NCI-H2029 treated with DMSO at 0.1 percent for 48 hours (cell line): ENCODE measurements around the gene UMPS.
"Not testable (repeated sequence)": the region's sequence is repeated elsewhere in the genome, so short reads cannot be mapped to it uniquely, and the experiment has no call there.

ENCODE experiments used
- DNase-seq: peaks from one replicate; lab custom pipeline; 2025; lab: John Stamatoyannopoulos, UW

UMPS gene

GRCh38 chr3:124730129-124730940 is at the start of gene UMPS:
UMPS (plus strand) TSS chr3:124730452; CDS start chr3:124730472, 20 bp downstream.
- DNase-seq: peak; percentile 56

GRCh38 chr3:124680521-124680920 is 49.7 kb upstream of the UMPS start:
- no peak for DNase-seq

DNA sequence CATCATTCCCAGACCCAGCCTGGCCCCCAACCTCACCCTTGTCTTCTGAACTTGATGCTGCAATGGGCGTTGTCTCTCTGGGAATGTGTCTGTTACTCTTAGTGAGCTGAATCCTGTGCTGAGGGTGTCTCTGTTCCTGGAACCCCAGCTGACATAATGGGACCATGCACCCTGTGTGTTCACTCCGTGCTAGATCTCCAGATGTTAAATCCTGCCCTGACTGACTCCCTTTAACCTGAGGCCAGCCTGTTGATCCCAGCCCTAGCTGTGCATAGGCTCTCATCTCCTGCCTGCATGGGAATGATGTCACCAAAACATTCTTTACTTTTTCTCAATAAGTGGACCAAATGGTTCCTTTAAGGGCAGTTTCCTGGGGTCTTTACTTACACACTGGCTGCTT is 48.0 kb upstream of the UMPS start:
- DNase-seq: no peak

- no peak for DNase-seq
These were observed 45.8 kb upstream of the UMPS start for GRCh38 chr3:124684459-124684858.

DNA sequence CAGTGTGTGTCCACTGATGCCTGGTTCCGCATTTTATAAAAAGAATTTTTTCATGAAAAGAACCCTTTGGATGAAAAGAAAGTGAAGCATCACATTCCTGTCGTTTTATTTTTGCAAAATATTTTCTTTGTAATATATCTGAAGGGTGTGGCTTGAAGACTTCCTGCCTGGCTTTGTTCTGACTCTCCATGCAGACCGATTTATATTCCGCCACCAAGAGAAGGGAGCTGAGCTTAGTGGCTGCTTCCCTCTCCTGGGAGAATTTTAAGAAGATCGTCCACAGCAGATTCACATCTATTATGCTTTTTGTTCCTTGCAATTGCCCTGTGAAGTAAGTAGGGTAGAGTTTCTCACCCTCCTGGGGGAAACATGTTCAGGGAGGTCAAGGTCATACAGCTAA is 45.2 kb upstream of the UMPS start:
- no peak for DNase-seq

DNA sequence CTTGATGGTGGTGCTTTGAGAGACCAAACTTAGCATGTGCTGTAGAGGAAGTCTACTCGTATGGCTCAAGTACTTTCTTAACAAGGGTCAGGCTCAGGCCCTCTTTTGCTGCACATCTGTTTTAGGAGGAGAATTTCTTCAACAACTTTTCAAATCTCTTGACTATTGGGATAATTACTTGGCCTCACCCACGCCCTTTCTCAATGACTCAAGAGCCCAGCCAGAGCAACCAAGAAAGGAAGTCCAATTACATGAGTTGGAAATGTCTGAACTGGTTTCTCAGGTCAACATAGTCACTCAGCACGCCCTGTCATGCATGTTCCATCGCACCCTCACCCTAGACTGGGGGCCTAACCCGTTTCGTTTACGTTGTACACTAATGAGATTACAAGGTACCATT is 44.8 kb upstream of the UMPS start:
- no peak for DNase-seq

DNA sequence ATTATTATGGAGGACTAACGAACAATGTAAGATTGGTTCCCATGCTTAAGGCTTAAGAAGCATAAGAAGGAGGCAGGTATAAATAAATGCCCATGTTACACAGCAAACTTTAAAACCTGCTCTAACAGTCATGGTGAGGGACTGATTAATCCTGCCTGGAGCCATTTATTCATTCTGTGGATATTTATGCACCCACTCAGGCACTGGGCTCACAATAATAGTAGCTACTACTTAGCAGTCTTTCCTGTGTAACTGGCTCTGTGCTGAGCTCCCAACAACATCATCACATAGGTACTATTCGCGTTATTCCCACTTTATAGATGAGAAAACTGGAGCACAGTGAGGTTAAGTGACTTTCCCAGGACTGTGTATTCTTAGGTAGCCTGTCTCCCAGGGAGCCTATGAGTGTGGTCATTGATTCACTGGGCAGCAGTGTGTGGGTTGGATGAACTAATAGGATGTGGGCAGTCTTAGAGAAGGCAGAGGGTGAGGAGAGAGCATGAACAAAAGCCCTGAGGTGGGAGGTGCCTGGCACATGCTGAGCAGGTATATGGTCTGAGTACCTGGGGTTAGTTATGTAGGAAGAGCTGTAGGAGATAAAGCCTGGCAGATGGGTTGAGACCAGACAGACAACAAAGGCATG is 44.1 kb upstream of the UMPS start:
- DNase-seq: no peak

DNA sequence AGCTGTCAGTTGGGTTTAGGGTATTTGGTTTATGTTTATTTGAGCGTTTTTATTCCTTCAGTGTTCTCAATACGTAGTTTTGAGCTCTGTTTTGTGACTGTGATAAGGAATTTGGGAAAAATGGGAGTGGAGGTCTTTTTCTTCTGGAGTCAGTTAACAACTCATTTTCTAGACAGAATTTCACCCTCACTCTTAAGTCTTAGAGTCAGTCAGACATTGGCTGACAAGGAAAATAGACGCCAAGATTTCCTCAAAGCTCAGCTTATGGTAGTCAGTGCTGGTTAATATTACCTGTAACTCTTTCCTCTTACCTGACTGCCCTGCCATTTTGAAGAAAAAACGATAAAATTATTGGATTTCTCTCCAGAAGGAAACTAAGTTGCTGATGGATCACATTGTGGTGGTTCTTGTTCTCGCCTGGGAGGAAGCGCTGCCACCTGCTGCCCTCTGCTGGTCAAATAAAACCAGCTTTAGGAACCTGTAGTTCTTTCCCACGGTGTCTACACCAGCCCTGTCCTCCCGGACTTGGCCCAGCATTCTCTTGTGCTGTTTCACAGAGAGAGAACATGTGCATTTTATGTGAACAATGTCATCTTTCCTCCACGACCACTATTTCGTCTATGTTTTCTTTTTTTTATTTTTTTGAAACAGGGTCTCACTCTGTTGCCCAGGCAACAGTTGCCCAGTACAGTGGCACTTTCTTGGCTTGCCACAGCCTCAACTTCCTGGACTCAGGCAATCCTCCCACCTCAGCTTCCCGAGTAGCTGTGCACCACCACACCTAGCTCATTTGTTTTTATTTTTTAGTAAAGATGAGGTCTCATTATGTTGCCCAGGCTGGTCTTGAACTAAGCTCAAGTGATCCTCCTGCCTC is 41.4 kb upstream of the UMPS start:
- DNase-seq: peak; percentile 53

DNA sequence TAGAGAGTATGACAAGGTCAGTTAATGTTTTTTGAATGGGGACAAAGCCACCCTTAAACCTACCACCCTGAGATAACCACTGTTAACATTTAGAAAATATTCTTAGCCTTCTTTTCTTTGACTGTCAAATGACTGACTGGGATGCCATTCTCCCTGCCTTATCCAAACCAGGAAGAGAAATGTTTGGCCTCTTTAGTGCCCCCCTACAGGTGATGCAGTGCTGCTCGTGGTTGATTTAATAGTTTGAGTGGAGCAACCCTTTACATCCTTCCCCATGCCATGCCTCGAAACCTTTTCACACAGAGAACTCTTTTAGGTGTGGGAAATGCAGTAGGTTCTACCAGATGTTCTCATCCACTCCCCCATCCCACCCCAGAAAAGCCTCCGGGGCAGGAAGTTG is 38.7 kb upstream of the UMPS start:
- no peak for DNase-seq

- no peak for DNase-seq
These were observed 35.8 kb upstream of the UMPS start for GRCh38 chr3:124694486-124694885.

DNA sequence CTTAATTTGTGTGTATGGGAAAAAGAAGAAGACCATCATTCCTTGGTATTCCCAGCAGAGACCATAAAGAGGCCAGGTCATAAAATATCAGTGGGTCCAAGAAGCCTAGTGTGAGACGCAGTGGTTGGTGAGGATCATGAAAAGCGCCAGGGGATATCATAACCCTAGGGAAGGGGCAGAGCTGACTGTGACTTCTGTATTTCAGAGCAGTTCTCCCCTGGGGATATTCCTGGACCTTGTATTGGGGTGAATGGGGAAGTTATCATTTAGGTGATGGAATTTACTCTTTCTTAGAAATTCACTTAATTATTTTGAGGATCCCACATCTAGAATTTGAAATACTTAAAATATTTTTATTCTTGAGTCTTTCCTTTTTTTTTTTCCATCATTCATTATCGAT is 34.9 kb upstream of the UMPS start:
- no peak for DNase-seq

- DNase-seq: no peak
These were observed 34.2 kb upstream of the UMPS start for GRCh38 chr3:124696006-124696405.

DNA sequence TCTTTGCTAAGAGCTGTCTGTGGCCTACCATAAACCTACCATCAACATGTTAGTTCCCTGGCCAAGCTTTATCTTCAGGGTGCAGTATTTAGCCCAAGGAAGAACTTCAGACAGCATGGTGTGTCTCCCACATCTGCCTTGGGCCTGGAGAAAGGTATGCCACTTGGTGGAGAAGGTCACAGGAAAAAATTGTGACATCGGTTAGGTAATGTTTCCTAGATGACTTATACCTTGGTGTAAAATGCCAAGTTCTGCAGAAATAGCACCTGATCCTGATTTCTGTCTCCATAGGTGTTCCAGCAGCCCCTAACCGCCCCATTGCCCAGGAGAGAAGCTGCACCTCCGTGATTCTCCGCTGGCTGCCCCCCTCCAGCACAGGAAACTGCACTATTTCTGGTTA is 33.0 kb upstream of the UMPS start:
- no peak for DNase-seq

- DNase-seq: no peak
These were observed 32.1 kb upstream of the UMPS start for GRCh38 chr3:124698030-124698770.

DNA sequence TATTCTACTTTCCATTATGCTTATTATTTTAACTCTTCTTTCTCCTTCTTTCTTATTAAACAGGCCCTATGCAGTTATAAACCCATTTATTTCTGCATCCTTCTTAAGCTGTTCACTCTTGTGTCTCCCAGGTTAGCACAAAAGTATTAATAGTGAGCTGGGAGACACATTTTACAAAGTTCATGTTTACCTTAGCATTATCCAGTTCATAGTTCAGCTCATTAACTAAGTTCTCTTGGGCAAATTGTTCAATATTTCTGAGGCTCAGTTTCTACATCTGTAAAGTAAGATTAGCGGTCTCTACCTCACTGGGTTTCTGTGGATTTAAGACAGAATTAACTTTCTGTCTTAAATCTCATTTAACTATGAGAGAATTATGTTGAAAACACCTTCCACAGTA is 31.2 kb upstream of the UMPS start:
- no peak for DNase-seq

DNA sequence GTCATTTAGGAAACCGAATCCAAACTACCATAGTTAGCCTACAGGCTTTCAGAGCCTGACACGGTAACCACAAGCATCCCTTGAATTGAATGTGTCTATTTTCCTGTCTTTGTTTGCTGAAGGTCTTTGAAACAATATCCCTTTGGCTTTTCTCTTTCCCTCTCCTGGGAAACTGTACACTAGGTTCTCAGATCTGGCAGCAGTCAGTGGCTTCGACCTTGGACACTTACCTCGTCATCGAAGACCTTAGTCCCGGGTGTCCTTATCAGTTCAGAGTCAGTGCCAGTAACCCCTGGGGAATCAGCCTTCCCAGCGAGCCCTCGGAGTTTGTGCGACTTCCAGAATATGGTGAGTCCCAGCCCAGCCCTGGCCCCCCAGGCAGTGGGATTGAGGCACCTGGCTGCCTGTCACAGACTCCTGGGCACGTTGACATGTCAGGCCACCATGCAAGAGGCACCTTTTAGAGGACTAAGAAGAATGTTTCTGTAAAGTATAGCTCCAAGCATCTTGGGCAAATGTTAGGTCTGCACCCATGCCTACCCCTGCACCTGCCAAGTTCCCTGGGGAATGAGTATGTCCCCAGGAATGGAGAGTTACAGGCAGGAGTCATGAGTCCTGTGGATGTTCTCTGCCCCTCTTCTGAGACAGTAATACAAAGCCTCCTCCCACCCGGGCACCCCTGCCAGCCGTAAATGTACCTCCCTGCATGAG is 30.4 kb upstream of the UMPS start:
- DNase-seq: no peak

DNA sequence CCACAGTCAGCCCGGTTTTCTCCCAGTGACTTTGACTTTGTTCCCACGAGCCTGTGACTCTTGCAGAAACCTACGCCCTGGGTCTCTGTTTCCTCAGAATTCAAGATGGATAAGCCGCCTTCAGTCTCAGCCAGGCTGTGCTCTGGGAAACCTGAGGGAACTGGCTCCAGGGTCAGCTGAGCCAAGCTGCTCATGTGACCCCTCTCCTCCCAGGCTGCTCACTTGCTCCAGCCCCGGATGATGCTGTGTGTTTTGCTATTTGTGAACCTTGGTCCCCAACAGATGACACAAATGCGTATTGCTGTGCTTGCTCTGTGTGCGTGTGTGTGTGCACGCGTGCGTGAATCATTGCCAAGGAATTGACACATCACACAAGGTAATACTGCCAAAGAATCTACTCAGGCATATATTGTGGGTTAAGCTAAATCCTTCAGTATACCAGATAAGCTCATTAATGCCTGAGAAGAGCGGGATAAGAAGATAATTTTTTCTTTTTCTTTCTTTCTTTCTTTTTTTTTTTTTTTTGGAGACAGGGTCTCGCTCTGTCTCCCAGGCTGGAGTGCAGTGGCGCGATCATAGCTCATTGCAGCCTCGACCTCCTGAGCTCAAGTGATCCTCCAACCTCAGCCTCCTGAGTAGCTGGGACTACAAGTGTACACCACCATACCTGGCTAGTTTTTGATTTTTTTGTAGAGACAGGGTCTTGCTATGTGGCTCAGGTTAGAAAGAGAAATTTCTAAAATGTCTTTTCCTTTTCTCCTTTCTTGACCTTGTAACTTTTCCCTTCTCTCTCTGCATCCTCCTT is 29.2 kb upstream of the UMPS start:
- no peak for DNase-seq

DNA sequence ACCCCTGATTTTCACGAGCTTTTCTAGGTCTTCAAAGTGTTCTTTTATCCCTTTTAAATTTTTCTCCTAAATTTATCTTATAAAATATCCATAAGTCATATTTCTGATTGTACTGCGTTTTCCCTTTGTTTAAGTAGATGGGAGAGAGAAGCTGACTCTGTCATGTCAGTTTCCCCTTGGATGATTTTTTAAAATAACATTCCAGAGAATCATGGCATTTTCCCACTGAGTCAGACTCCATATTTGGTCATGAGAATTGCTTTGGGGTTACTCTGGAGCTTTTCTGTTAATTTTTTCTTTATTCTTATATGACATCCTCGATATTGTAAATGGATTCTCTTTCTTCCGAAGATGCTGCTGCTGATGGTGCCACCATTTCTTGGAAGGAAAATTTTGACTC is 28.6 kb upstream of the UMPS start:
- DNase-seq: no peak

DNA sequence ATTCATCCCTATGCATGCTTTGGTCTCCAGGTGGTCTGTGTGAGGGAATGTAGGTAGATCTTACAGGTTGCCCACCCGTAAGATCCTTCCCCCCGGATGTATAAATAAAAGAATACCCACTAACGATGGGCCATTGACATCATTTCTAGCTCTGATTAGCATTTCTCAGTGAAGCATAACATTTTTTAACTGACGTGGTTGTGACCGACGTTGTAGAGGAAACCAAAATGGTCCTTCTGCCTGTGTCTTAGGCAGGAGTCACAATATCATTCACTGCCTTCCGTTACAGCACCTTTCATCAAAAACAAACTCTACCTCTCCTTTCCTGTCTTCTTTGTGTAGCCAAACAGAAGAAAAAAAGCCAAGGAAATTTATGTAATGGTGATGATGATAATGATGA is 27.3 kb upstream of the UMPS start:
- no peak for DNase-seq

- DNase-seq: no peak
These were observed 24.7 kb upstream of the UMPS start for GRCh38 chr3:124705552-124705951.

DNA sequence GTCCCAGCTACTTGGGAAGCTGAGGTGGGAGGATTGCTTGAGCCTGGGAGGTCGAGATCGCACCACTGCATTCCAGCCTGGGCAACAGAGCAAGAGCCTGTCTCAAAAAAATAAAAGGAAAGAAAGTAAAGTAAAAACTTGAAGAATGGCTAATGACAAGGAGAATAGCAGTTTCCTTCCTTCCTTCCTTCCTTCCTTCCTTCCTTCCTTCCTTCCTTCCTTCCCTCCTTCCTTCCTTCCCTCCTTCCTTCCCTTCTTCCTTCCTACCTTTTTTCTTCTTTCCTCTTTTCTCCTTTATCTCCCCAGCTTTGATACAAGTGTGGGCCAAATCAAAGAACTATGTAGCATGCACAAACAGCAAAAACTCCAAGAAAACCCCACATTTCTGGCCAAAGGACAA is 23.0 kb upstream of the UMPS start:
- DNase-seq: not testable (repeated sequence)
